HG03342 (cell line): ENCODE results near the gene CYP8B1.

Experiments used
- ATAC-seq: cut with Tn5 transposase; IDR thresholded peaks from one replicate; pipeline ENCODE4 v1.9.1; 2021; ENCODE audit warnings: mild to moderate bottlenecking, moderate library complexity; ENCODE audit not compliant: unreplicated experiment

Gene CYP8B1

GRCh38 chr3:42853739-42854302, 21.9 kb downstream of the CYP8B1 start:
- no peak for ATAC-seq

GRCh38 chr3:42853056-42853455, 22.6 kb downstream of the CYP8B1 start:
- no peak for ATAC-seq

DNA sequence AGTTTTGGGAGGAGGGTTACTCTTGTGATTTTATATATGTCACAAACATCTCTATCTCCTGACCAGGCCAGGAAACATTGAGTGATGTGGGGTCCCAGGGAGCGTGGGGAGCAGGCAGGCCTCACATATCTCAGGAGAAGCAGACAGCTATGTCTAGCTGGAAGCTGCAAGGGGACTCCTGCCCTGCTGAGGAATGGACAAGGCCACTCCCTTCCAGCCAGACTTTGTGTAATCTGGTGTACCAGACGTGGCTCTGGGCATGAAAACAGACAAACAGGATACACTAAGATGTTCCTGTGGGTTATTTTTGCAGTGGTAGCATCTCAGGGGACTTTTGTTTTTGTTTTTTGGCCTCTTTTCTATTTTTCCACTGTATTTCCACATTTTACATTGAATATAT, 23.2 kb downstream of the CYP8B1 start:
- ATAC-seq: no peak

DNA sequence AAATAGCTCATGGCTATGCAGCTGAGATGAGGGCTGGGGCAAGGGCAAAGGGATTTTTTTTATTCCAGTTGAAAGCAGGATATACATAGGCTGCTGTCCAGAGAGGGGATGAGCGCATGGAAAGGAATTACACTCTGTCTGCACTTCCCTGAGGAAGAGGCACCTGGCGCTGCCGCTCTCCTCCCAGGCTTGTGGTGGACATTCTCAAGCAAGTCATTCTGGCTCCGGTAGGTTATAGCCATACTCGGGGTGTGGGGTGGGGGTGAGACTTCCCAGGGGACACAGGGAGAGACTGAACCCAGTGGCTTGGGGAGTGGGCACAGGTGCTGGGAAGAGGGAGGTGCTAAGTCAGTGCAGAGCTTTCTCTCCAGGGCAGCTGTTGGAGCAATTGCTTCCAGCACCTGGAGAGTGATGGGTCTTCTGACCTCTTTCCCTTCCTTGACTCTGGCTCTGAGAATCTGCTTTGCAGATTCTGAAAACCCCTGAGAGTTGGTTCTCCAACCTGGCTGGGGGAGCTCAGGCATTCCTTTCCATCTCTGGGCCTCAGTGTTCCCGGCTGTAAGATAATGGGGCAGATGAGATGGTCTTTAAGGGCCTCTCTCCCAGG, 24.3 kb downstream of the CYP8B1 start:
- ATAC-seq: no peak

DNA sequence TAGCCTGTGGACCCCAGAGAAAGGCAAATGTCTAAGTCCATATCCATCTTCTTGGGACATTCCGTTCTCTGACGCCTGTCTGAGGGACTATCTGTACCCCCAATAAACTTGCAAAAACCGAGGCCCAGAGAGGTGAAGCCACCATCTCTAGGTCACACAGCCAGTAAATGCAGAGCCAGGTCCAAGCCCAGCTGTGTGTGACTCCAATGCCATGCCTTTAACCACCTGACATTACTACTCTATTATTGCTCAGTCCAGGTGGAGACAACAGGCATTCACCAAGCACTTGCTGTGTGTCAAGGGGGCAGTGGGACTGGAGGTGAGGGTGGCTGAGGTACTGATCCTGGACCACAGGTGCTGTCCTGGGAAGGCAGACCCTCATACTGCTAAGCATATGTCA, 25.4 kb downstream of the CYP8B1 start:
- no peak for ATAC-seq

DNA sequence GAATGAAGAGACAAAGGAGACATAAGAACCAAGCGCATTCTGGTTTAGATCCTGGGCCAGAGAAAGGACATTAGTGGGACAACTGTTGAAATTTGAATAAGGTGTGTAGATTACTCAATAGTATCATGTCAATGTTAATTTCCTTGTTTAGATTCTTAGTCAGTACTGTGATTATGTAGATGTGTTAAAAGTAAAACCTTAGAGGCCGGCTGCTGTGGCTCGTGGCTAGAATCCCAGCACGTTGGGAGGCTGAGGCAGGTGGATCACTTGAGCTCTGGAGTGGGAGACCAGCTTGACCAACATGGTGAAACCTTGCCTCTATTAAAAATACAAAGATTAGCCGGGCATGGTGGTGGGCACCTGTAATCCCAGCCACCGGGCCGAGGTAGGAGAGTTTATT, 26.7 kb downstream of the CYP8B1 start:
- ATAC-seq: no peak

DNA sequence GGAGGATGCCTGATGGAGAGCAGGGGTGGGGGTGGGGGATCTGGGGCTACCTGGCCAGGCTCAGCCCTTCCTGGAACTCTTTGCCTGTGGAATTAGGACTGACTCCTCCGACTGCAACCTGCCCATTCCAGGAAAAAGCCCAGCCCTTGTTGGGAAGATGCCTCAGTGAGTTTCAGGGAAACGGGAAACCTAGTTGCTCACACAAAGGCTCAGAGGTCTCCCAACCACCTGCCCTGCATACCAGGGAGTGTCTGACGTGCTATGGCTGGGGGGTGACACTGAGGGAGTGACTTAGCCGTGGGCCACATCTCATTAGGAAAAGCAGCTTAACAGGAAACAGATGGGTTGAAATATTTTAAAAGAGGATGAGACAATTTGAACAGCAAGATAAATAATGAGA, 27.9 kb downstream of the CYP8B1 start:
- ATAC-seq: no peak

DNA sequence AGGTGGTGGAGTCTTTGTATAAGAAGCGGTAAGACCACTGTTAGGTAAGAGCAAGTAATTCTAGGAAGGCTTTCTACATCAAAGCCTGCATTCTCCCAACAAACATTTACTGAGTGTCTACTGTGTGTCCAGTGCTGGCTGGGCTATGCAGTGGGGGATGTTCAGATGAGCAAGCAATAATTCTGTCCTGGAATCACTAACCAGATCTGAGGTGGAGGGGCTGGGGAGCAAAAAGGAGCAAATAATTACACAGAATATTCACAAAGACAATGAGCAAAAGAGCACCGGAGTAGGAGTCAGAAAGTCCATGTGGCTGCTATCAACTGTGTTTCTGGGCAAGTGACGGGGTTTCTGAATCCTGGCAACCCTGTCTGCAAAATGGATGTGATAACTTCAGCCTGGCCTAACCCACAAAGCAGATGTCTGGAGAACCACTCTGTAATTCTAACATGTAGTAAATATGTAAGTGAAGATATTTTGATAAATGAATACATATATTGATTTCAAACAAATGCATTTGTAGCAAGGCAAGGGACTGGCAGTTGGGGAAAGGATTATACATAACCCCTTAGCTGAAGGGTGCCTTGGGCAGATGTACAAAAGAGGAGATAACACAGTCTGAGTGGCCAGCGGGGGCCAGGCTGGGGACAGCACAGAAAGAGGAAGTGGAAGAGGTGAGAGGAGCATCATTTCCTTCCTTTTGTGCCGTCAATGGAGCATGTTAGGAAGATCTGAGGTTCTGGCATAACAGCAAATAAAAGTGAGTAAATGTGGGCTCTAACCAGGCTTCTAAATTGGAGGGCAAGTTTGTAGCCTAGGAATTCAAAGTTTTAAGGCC, 28.8 kb downstream of the CYP8B1 start:
- ATAC-seq: no peak

DNA sequence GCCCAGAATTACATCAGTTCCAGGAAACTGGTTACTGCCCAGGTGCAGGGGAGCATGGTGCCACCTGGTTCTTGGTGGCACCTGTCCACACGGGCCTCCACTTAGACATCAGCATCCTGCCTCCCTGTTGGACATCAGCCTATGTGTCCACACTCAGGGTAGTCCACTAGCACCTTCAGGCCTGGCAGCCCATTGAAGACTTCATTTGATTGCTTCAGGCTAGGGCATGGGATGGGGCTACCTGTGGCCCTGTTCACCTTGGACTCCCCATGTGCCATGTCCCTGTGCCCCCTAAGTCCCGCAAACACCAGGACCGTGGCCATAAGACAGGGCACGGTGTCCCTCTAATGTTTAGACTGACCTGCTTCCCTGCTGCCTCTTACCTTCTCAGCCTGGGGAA, 30.9 kb downstream of the CYP8B1 start:
- ATAC-seq: no peak

DNA sequence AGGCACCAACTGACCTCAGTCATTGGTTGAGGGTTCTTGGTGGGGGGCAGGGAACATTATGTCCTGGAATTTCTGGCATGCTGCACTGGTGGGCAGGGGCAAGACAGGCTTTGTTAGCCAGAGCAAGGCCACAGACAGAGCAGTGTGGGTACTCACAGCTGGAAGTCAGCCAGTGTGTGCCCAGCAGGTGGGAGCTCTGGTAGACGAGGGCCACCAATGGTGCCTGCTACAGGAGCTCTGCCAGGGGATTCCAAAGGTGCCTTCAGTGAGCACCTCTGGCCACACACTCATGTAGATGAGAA, 31.3 kb downstream of the CYP8B1 start:
- ATAC-seq: no peak

GRCh38 chr3:42843713-42844411, 31.8 kb downstream of the CYP8B1 start:
- no peak for ATAC-seq

GRCh38 chr3:42841332-42841731, 34.3 kb downstream of the CYP8B1 start:
- ATAC-seq: no peak

GRCh38 chr3:42839616-42840015, 36.1 kb downstream of the CYP8B1 start:
- peak; percentile 93 for ATAC-seq

GRCh38 chr3:42838571-42838970, 37.1 kb downstream of the CYP8B1 start:
- no peak for ATAC-seq

- no peak for ATAC-seq
Measured at GRCh38 chr3:42836150-42837123, 39.2 kb downstream of the CYP8B1 start.

- ATAC-seq: peak; percentile 68
Measured at GRCh38 chr3:42831321-42831713, 44.4 kb downstream of the CYP8B1 start.

DNA sequence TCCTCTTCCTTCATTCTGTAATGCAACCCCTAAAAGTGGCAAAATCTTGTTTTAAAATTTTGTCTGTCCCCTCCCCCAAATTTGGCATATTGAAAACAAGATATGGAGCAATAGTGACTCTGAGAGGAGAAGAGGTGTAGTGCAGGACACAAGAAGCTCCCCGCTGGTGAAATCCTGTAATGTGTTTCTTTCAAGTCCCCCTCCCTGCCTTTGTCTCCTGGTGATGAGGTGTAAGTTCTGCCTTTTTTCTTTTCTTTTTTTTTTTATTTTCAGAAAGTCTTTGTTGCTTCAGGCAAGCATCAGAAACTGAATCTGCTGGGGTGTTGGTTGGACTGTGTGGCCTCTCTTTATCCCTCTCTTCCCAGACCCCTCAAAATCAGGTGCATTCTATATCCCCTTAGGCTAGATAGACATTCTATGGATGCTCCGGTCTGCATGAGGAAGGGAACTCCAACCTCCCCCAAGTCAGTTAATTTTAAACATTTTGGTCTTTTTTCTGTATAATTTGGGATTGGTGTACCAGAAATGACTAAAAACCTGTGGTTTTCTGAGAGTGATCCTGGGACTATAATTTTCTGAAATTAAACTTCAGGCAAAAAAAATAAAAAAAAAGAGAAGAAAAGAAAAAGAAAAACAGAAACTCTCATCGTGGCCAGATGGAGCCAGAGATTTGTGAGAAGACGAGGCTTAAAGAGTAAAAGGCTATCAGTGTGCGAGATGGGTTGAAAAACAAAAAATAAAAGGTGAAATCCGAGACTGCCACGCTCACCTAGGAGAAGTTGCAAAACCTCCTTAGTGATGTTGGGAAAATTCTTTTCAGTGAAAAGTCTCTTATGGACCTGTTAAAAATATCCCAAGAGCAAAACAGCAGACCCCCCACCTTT, 45.0 kb downstream of the CYP8B1 start:
- ATAC-seq: no peak

GRCh38 chr3:42829628-42830436, 45.8 kb downstream of the CYP8B1 start:
- ATAC-seq: no peak

DNA sequence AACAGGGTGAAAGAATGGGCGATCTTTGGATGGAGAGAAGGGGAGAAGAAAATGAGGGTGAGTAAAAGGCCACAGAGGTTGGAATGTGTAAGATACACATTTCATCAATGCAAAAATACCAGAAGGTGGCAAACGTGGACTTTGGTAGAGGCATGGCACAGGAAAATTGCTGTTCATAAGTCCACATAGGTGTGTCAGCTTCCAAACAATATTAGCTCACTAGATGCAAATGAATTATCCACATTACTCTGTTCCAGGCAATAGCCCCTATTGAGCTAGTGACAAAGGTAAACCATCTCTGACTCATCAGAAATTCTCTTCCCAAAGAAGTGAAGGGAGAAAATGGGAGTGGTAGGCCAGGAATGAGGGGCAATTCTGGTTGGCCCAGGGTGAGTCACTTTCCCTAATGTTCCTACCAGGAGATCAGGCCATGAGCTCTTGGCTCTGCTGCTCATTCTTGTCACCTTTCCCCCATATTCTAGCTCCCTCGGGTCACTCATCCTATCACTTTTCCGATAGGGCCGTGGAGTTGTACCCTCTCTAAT, 46.5 kb downstream of the CYP8B1 start:
- no peak for ATAC-seq
